Stimulated activated CD8-positive, alpha-beta memory T cell treated with anti-CD3 and anti-CD28 coated beads, Interleukin-15, amount 100 ng/mL, for 4 hours (primary cell): ENCODE data around the gene MOV10.

Experiments
- DNase-seq, 2 donors: peaks; one replicate each; pipeline ENCODE4 v3.0.0-alpha.2; 2020; ENCODE audit warnings: low read depth in 2 of 2

The MOV10 gene

GRCh38 chr1:112699425-112700144 lies 25.1 kb downstream of the MOV10 start:
- DNase-seq = no peak

- peak; percentile 59 to 64 for DNase-seq
Measured at GRCh38 chr1:112700290-112701226, 26.1 kb downstream of the MOV10 start.

GRCh38 chr1:112701227-112702066 lies 27.0 kb downstream of the MOV10 start:
- no peak for DNase-seq

- no peak for DNase-seq
Measured at GRCh38 chr1:112702067-112702395, 27.6 kb downstream of the MOV10 start.

- DNase-seq = no peak
Measured at GRCh38 chr1:112702420-112703261, 28.2 kb downstream of the MOV10 start.

GRCh38 chr1:112703706-112704105 lies 29.2 kb downstream of the MOV10 start:
- no peak for DNase-seq

- no peak for DNase-seq
Measured at GRCh38 chr1:112704391-112704933, 30.0 kb downstream of the MOV10 start.

- DNase-seq = no peak
Measured at GRCh38 chr1:112704934-112705627, 30.6 kb downstream of the MOV10 start.

- DNase-seq = no peak
Measured at GRCh38 chr1:112706505-112707220, 32.2 kb downstream of the MOV10 start, which contains the start of gene RHOC. Gene RHOC (minus strand): TSS chr1:112707127. CDS start chr1:112703799, 3,328 bp downstream.

- peak in 1 of 2 donors; percentile 50 for DNase-seq
Measured at GRCh38 chr1:112707221-112708001, 33.0 kb downstream of the MOV10 start.

GRCh38 chr1:112708002-112708448 lies 33.6 kb downstream of the MOV10 start:
- no peak for DNase-seq

- no peak for DNase-seq
Measured at GRCh38 chr1:112708489-112708888, 34.0 kb downstream of the MOV10 start.

GRCh38 chr1:112710159-112710558 lies 35.7 kb downstream of the MOV10 start:
- DNase-seq = no peak

GRCh38 chr1:112710586-112710985 lies 36.1 kb downstream of the MOV10 start:
- DNase-seq = no peak

GRCh38 chr1:112711041-112711440 lies 36.6 kb downstream of the MOV10 start:
- DNase-seq = no peak

GRCh38 chr1:112711670-112712069 lies 37.2 kb downstream of the MOV10 start:
- no peak for DNase-seq

- DNase-seq = no peak
Measured at GRCh38 chr1:112712191-112712590, 37.7 kb downstream of the MOV10 start.

GRCh38 chr1:112712701-112713128 lies 38.3 kb downstream of the MOV10 start:
- no peak for DNase-seq
